ENCODE results near the gene UGT1A7.

DNA sequence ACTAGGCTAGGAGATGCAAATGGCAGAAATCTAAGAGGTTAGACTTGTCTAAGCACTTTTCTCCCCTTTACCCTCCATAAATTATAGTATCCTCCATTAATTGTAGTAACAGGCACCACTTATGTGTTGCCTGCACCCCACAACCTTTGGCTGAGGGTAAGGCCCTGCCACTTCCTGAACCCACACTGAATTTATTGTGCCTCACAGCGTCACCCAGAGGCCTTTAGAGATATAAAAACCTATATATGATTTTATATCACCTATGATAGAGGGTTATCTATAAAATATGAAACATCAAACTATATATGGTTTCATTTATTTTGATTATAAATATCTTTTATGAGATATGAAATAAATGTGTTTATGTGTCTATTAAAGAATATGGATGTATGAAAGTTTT lies 7.4 kb upstream of the UGT1A7 start:
- TF ChIP-seq CTCF (IDR thresholded peaks at IDR 0.05; ENCODE audit: low read depth, low read length, poor library complexity, severe bottlenecking) (no peak), EZH2phosphoT487 (IDR thresholded peaks at IDR 0.05; ENCODE audit: borderline replicate concordance, low read length) (no peak)

All from DOHH2 (cell line).